GM23248 (cell line): ENCODE data around the gene B4GALT6.

Source experiments
- EZH2 ChIP-seq: fragments of 200-600 bp; sonication (generic); IDR thresholded peaks from 2 replicates; pipeline ENCODE4 v1.6.1; 2018; ENCODE audit warnings: antibody characterized with exemption, mild to moderate bottlenecking; ENCODE audit not compliant: insufficient read depth, poor library complexity, severe bottlenecking
- EZH2phosphoT487 ChIP-seq: fragments of 200-600 bp; sonication (generic); IDR thresholded peaks from 2 replicates; pipeline ENCODE4 v1.6.1; 2018; ENCODE audit warnings: antibody characterized with exemption, moderate library complexity, mild to moderate bottlenecking, low read depth; ENCODE audit not compliant: insufficient read depth

DNA sequence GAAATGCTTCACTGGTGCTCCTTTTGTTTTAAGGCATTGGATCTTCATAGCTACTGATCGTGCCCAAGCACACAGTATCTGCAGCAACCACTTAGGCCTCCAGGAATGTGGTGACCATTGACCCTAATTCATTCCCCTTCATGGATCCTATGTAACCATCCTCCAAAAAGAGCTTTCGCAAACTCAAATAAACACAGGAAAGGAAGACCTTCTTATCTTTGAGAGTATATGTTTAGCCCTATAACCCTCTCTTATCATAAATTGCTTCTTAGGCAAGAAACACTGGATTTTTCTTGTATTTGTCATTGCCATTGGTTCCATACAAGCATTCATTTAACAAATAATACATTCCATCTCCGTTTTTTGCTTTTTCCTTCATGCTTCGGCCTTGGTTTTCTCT lies 96.9 kb downstream of the B4GALT6 start:
- no peak for TF ChIP-seq EZH2phosphoT487
- no peak for TF ChIP-seq EZH2
